HEK293 (cell line): ENCODE results near the gene GNB2.
A peak's percentile ranks its signal among the peaks of the same experiment; 100 is the strongest.

Experiments
- BCL11A ChIP-seq: fragments of 450-650 bp; formaldehyde crosslinking; IDR thresholded peaks from 2 replicates; pipeline ENCODE4 v1.5.1; 2016; ENCODE audit warnings: low read depth, missing biosample characterization, missing genetic modification characterization
- BCL11B ChIP-seq: fragments of 450-650 bp; formaldehyde crosslinking; IDR thresholded peaks from 2 replicates; pipeline ENCODE4 v1.5.1; 2016; ENCODE audit warnings: low read depth, missing biosample characterization, missing genetic modification characterization
- BCL6B ChIP-seq: fragments of 450-650 bp; formaldehyde crosslinking; IDR thresholded peaks from 2 replicates; pipeline ENCODE4 v1.5.1; 2017; ENCODE audit warnings: missing biosample characterization, missing genetic modification characterization
- CTCF ChIP-seq: fragments of 450-650 bp; formaldehyde crosslinking; IDR thresholded peaks from 2 replicates; pipeline ENCODE4 v1.5.1; 2016; ENCODE audit warnings: missing biosample characterization, missing genetic modification characterization
- FEZF1 ChIP-seq: fragments of 450-650 bp; formaldehyde crosslinking; IDR thresholded peaks from 2 replicates; pipeline ENCODE4 v1.5.1; 2016; ENCODE audit warnings: missing biosample characterization, missing genetic modification characterization
- ZBTB44 ChIP-seq: fragments of 450-650 bp; IDR thresholded peaks from 2 replicates; pipeline ENCODE4 v1.5.1; 2018; ENCODE audit warnings: missing biosample characterization, mild to moderate bottlenecking, missing genetic modification characterization
- ZBTB48 ChIP-seq: fragments of 450-650 bp; formaldehyde crosslinking; IDR thresholded peaks from 2 replicates; pipeline ENCODE4 v1.5.1; 2016; ENCODE audit warnings: missing biosample characterization, missing genetic modification characterization
- ZBTB8A ChIP-seq: fragments of 450-650 bp; formaldehyde crosslinking; IDR thresholded peaks from 2 replicates; pipeline ENCODE4 v1.5.1; 2016; ENCODE audit warnings: missing biosample characterization, missing genetic modification characterization
- ZNF2 ChIP-seq: fragments of 450-650 bp; formaldehyde crosslinking; IDR thresholded peaks from 2 replicates; pipeline ENCODE4 v1.5.1; 2016; ENCODE audit warnings: missing biosample characterization, missing genetic modification characterization
- ZNF211 ChIP-seq: fragments of 450-650 bp; formaldehyde crosslinking; IDR thresholded peaks from 2 replicates; pipeline ENCODE4 v1.5.1; 2016; ENCODE audit warnings: low read depth, missing biosample characterization, missing genetic modification characterization
- ZNF274 ChIP-seq, 2 experiments: fragments of 200-500 bp in 1 of 2; fragments of 450-650 bp in 1 of 2; sonication (Bioruptor generic) in 1 of 2; formaldehyde crosslinking in 1 of 2; IDR thresholded peaks; 2 replicates each; pipeline versions ENCODE4 v1.5.1 to v1.6.1; 2014 to 2016; ENCODE audit warnings: borderline replicate concordance in 1 of 2, inconsistent platforms in 1 of 2, low read length in 1 of 2, missing biosample characterization in 1 of 2, missing genetic modification characterization in 1 of 2
- ZNF311 ChIP-seq: fragments of 450-650 bp; formaldehyde crosslinking; IDR thresholded peaks from 2 replicates; pipeline ENCODE4 v1.5.1; 2017; ENCODE audit warnings: missing biosample characterization, missing genetic modification characterization, borderline replicate concordance
- ZNF324 ChIP-seq: fragments of 450-650 bp; formaldehyde crosslinking; IDR thresholded peaks from 2 replicates; pipeline ENCODE4 v1.5.1; 2016; ENCODE audit warnings: missing biosample characterization, missing genetic modification characterization
- ZNF341 ChIP-seq: fragments of 450-650 bp; formaldehyde crosslinking; IDR thresholded peaks from 2 replicates; pipeline ENCODE4; 2016; ENCODE audit warnings: low read depth, missing biosample characterization, missing genetic modification characterization
- ZNF37A ChIP-seq: fragments of 450-650 bp; IDR thresholded peaks from 2 replicates; pipeline ENCODE4 v1.5.1; 2018; ENCODE audit warnings: missing biosample characterization, missing genetic modification characterization
- ZNF426 ChIP-seq: fragments of 450-650 bp; formaldehyde crosslinking; IDR thresholded peaks from 2 replicates; pipeline ENCODE4 v1.5.1; 2017; ENCODE audit warnings: missing biosample characterization, missing genetic modification characterization, mild to moderate bottlenecking, inconsistent platforms, moderate library complexity
- ZNF501 ChIP-seq: fragments of 450-650 bp; formaldehyde crosslinking; IDR thresholded peaks from 2 replicates; pipeline ENCODE4 v1.5.1; 2016; ENCODE audit warnings: missing biosample characterization, missing genetic modification characterization
- ZNF555 ChIP-seq: fragments of 450-650 bp; formaldehyde crosslinking; conservative IDR thresholded peaks from 2 replicates; pipeline ENCODE4 v1.5.1; 2017; ENCODE audit warnings: missing biosample characterization, mild to moderate bottlenecking, missing genetic modification characterization, inconsistent platforms
- ZNF561 ChIP-seq: fragments of 450-650 bp; IDR thresholded peaks from 2 replicates; pipeline ENCODE4 v1.5.1; 2018; ENCODE audit warnings: missing biosample characterization, missing genetic modification characterization, borderline replicate concordance
- ZNF585B ChIP-seq: fragments of 450-650 bp; formaldehyde crosslinking; IDR thresholded peaks from 2 replicates; pipeline ENCODE4 v1.5.1; 2016; ENCODE audit warnings: missing biosample characterization, missing genetic modification characterization
- ZNF677 ChIP-seq: fragments of 450-650 bp; IDR thresholded peaks from 2 replicates; pipeline ENCODE4 v1.5.0; 2018; ENCODE audit warnings: missing biosample characterization, mild to moderate bottlenecking, missing genetic modification characterization, moderate library complexity
- ZNF704 ChIP-seq: fragments of 450-650 bp; formaldehyde crosslinking; IDR thresholded peaks from 2 replicates; pipeline ENCODE4 v1.5.1; 2016; ENCODE audit warnings: missing biosample characterization, missing genetic modification characterization
- ZNF777 ChIP-seq: fragments of 450-650 bp; formaldehyde crosslinking; IDR thresholded peaks from 2 replicates; pipeline ENCODE4 v1.5.1; 2017; ENCODE audit warnings: missing biosample characterization, missing genetic modification characterization, borderline replicate concordance
- ZNF791 ChIP-seq: fragments of 450-650 bp; formaldehyde crosslinking; IDR thresholded peaks from 2 replicates; pipeline ENCODE4 v1.5.1; 2016; ENCODE audit warnings: missing biosample characterization, missing genetic modification characterization
- ZNF837 ChIP-seq: fragments of 450-650 bp; formaldehyde crosslinking; IDR thresholded peaks from 2 replicates; pipeline ENCODE4 v1.5.1; 2016; ENCODE audit warnings: missing biosample characterization, missing genetic modification characterization
- TF ChIP-seq, protein P1 (sequence below): fragments of 450-650 bp; formaldehyde crosslinking; IDR thresholded peaks from 2 replicates; pipeline ENCODE4 v1.5.1; 2017; ENCODE audit warnings: missing biosample characterization, missing genetic modification characterization
- TF ChIP-seq, protein P2 (sequence below): fragments of 450-650 bp; formaldehyde crosslinking; IDR thresholded peaks from 2 replicates; pipeline ENCODE4 v1.5.1; 2017; ENCODE audit warnings: missing biosample characterization, mild to moderate bottlenecking, missing genetic modification characterization, moderate library complexity

GNB2 gene

DNA sequence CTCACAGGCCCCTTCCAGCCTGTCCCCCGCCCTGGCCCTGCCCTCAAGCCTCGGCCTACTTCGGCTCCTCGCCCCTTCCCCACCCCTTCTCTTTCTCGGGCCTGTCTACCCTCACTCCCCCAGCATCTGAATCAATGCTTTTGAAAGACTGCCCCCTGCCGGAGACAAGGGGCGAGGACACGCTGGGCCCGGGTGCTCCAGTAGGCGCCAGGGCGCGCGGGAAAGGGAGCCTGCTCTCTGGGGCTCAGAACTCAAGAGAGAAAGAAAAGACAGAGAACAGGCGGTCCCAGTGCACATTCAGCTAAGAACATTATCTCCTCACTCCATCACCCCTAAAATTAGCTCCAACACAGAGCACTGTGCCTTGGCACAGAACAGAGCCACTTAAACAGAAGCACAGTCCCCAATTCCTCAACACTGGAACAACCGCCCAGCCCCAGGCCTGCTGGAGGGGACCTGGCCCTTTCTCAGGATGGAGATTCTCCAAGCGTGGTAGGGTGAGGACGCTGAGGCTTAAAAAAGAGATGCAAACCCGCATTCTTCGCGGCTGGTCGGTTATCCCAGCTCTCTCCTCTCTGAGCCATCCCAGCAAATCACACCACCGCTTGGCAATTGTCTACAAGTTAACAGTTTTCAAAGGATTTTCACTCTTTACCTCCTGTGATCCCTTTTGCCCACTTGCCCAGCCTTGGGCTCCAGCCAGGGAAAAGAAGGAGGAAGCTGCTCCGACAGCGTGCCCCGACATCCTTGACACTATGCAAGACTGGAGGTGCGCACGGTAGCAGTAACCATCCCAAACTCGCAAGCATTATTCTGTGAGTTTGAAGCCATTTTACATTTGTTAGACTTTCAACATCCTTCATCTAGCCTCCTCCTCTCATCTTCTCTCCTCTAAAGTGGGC lies 18.4 kb downstream of the GNB2 start (continued):
- TF ChIP-seq ZBTB44 (tag by site-specific recombination): no peak
- TF ChIP-seq ZNF837 (tag by site-specific recombination): no peak
- no peak for TF ChIP-seq ZNF585B (tag by site-specific recombination)
- no peak for TF ChIP-seq ZNF324 (tag by site-specific recombination)
- peak; percentile 58 for TF ChIP-seq ZBTB48 (tag by site-specific recombination)
- TF ChIP-seq ZNF791 (tag by site-specific recombination): no peak
- TF ChIP-seq ZNF777 (tag by site-specific recombination): no peak
- TF ChIP-seq ZNF677 (tag by site-specific recombination): no peak
- peak; percentile 18; the same call in 1 of the 2 replicates for TF ChIP-seq ZNF2
- TF ChIP-seq ZNF311 (tag by site-specific recombination): no peak
- no peak for TF ChIP-seq FEZF1 (tag by site-specific recombination)
- TF ChIP-seq ZNF501: peak; percentile 37; the same call in 1 of the 2 replicates
- no peak for TF ChIP-seq BCL11A (tag by site-specific recombination)
- TF ChIP-seq, protein P1, sequence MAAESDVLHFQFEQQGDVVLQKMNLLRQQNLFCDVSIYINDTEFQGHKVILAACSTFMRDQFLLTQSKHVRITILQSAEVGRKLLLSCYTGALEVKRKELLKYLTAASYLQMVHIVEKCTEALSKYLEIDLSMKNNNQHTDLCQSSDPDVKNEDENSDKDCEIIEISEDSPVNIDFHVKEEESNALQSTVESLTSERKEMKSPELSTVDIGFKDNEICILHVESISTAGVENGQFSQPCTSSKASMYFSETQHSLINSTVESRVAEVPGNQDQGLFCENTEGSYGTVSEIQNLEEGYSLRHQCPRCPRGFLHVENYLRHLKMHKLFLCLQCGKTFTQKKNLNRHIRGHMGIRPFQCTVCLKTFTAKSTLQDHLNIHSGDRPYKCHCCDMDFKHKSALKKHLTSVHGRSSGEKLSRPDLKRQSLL (tag by site-specific recombination): 0 out of 2 replicates have a peak, but pooled peaks have one; percentile 38
- no peak for TF ChIP-seq ZNF704 (tag by site-specific recombination)
- TF ChIP-seq ZNF555: no peak
- TF ChIP-seq ZNF341 (tag by site-specific recombination): no peak
- no peak for TF ChIP-seq ZNF274 (IDR thresholded peaks at IDR 0.05; ENCODE audit: low read length)
- TF ChIP-seq ZNF274 (tag by site-specific recombination; IDR thresholded peaks at IDR 0.05; ENCODE audit: borderline replicate concordance): no peak
- no peak for TF ChIP-seq ZNF561 (tag by site-specific recombination)
- TF ChIP-seq ZNF211 (tag by site-specific recombination): no peak
- no peak for TF ChIP-seq BCL6B (tag by site-specific recombination)
- TF ChIP-seq, protein P2, sequence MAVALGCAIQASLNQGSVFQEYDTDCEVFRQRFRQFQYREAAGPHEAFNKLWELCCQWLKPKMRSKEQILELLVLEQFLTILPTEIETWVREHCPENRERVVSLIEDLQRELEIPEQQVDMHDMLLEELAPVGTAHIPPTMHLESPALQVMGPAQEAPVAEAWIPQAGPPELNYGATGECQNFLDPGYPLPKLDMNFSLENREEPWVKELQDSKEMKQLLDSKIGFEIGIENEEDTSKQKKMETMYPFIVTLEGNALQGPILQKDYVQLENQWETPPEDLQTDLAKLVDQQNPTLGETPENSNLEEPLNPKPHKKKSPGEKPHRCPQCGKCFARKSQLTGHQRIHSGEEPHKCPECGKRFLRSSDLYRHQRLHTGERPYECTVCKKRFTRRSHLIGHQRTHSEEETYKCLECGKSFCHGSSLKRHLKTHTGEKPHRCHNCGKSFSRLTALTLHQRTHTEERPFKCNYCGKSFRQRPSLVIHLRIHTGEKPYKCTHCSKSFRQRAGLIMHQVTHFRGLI: no peak
- TF ChIP-seq ZNF426: no peak
- peak; percentile 93 for TF ChIP-seq CTCF (tag by site-specific recombination)
- TF ChIP-seq ZBTB8A (tag by site-specific recombination): peak; percentile 54; the same call in 1 of the 2 replicates
- TF ChIP-seq BCL11B (tag by site-specific recombination): no peak
- TF ChIP-seq ZNF37A (tag by site-specific recombination): no peak
